Activated CD4-positive, alpha-beta T cell treated with anti-CD3 and anti-CD28 coated beads for 24 hours (primary cell): Measurements from ENCODE around the gene FUBP3.
"Not testable (repeated sequence)": the region's sequence is repeated elsewhere in the genome, so short reads cannot be mapped to it uniquely, and the experiment has no call there.

Experiments
- DNase-seq, 2 donors: peaks; one replicate each; pipeline ENCODE4 v3.0.0-alpha.2; 2020; ENCODE audit warnings: low read depth in 2 of 2

FUBP3 gene

GRCh38 chr9:130682421-130683121 is 103.2 kb downstream of the FUBP3 start:
- DNase-seq: peak; percentile 49 to 50

GRCh38 chr9:130685104-130685503 is 105.7 kb downstream of the FUBP3 start:
- DNase-seq: no peak

GRCh38 chr9:130685945-130686344 is 106.6 kb downstream of the FUBP3 start:
- DNase-seq: not testable (repeated sequence)

GRCh38 chr9:130687615-130688014 is 108.2 kb downstream of the FUBP3 start:
- no peak for DNase-seq
